Tibial artery (tissue), 4 donors: ENCODE measurements around the gene HS6ST2.

Experiments used
- DNase-seq, 2 donors: peaks; one replicate each; pipeline ENCODE4 v3.0.0-alpha.2; 2019
- H3K27ac ChIP-seq, 2 donors: fragments of 200-600 bp; sonication (generic) in 1 of 2; 1 replicate in 1 of 2; 2 replicates in 1 of 2; pipeline ENCODE4 v1.5.1; 2018 to 2019; ENCODE audit warnings: mild to moderate bottlenecking in 1 of 2
- H3K27me3 ChIP-seq, 2 donors: fragments of 200-600 bp; sonication (generic) in 1 of 2; one replicate each; pipeline versions ENCODE4 v1.5.1 to v1.6.0; 2016 to 2019
- H3K36me3 ChIP-seq, 3 donors: fragments of 200-600 bp; sonication (generic) in 2 of 3; one replicate each; pipeline ENCODE4 v1.5.1; 2016 to 2019; ENCODE audit warnings: mild to moderate bottlenecking in 2 of 3
- H3K4me1 ChIP-seq, 4 donors: fragments of 200-600 bp; sonication (generic) in 2 of 4; 1 replicate in 3 of 4; 2 replicates in 1 of 4; pipeline ENCODE4 v1.5.1; 2016 to 2019
- H3K4me3 ChIP-seq, 2 donors: fragments of 200-600 bp; sonication (generic) in 1 of 2; 1 replicate in 1 of 2; 2 replicates in 1 of 2; pipeline ENCODE4 v1.5.1; 2018 to 2019; ENCODE audit warnings: mild to moderate bottlenecking in 2 of 2
- H3K9me3 ChIP-seq, 3 donors: fragments of 200-600 bp; sonication (generic) in 1 of 3; one replicate each; pipeline ENCODE4 v1.5.1; 2016 to 2019
- CTCF ChIP-seq, 2 experiments: fragments of 200-600 bp in 1 of 2; fragments of 450-650 bp in 1 of 2; IDR thresholded peaks; one replicate each; pipeline ENCODE4 v1.5.1; 2017 to 2019; ENCODE audit warnings: antibody characterized with exemption in 2 of 2, mild to moderate bottlenecking in 1 of 2, moderate library complexity in 1 of 2
- intact Hi-C: fragments of 100-400 bp; cut with DNase I; formaldehyde crosslinking; loops from one replicate; pipeline ENCODE4 v1.15.0; 2023; ENCODE audit warnings: low total_unique reads

HS6ST2 gene

GRCh38 chrX:132837967-132838366 lies 120.5 kb downstream of the HS6ST2 start:
- Histone ChIP-seq H3K27ac (no peak overlapping the region), H3K4me3 (no peak overlapping the region), H3K36me3 (no peaks in the 10 kb centered on the region), H3K9me3 (no peaks in the 10 kb centered on the region), H3K27me3 (no peaks in the 10 kb centered on the region), H3K4me1 (no peaks in the 10 kb centered on the region)
- DNase-seq, result no peak
- TF ChIP-seq CTCF (IDR thresholded peaks at IDR 0.05), result no peak
- intact Hi-C loops, result no loop called here

GRCh38 chrX:132837126-132837525 lies 121.3 kb downstream of the HS6ST2 start:
- no peak for DNase-seq
- intact Hi-C loops, result no loop called here
- Histone ChIP-seq H3K27ac (no peak overlapping the region), H3K36me3 (no peaks in the 10 kb centered on the region), H3K4me1 (no peaks in the 10 kb centered on the region), H3K27me3 (no peaks in the 10 kb centered on the region), H3K9me3 (no peaks in the 10 kb centered on the region), H3K4me3 (no peak overlapping the region)
- no peak for TF ChIP-seq CTCF (IDR thresholded peaks at IDR 0.05)

- Histone ChIP-seq H3K4me3 (no peak overlapping the region), H3K4me1 (no peaks in the 10 kb centered on the region), H3K36me3 (no peaks in the 10 kb centered on the region), H3K27ac (no peak overlapping the region), H3K27me3 (no peaks in the 10 kb centered on the region), H3K9me3 (no peaks in the 10 kb centered on the region)
- intact Hi-C loops, result no loop called here
- DNase-seq, result no peak
- no peak for TF ChIP-seq CTCF (IDR thresholded peaks at IDR 0.05)
Observed at GRCh38 chrX:132836471-132836870, 122.0 kb downstream of the HS6ST2 start.

- H3K36me3 ChIP-seq, result no peaks in the 10 kb centered on the region
- no peak for TF ChIP-seq CTCF (IDR thresholded peaks at IDR 0.05)
- no peak overlapping the region for H3K4me3 ChIP-seq
- no peaks in the 10 kb centered on the region for H3K4me1 ChIP-seq
- intact Hi-C loops, result no loop called here
- DNase-seq, result no peak
- no peaks in the 10 kb centered on the region for H3K27me3 ChIP-seq
- H3K9me3 ChIP-seq, result no peaks in the 10 kb centered on the region
- no peak overlapping the region for H3K27ac ChIP-seq
Observed at GRCh38 chrX:132834741-132835140, 123.7 kb downstream of the HS6ST2 start.

GRCh38 chrX:132834109-132834508 lies 124.3 kb downstream of the HS6ST2 start:
- no peak for TF ChIP-seq CTCF (IDR thresholded peaks at IDR 0.05)
- Histone ChIP-seq H3K4me1 (no peaks in the 10 kb centered on the region), H3K36me3 (no peaks in the 10 kb centered on the region), H3K4me3 (no peak overlapping the region), H3K27ac (no peak overlapping the region), H3K27me3 (no peaks in the 10 kb centered on the region), H3K9me3 (no peaks in the 10 kb centered on the region)
- DNase-seq, result no peak
- intact Hi-C loops, result no loop called here

GRCh38 chrX:132833373-132833772 lies 125.1 kb downstream of the HS6ST2 start:
- H3K4me3 ChIP-seq, result no peak overlapping the region
- no peak for TF ChIP-seq CTCF (IDR thresholded peaks at IDR 0.05)
- H3K27me3 ChIP-seq, result no peaks in the 10 kb centered on the region
- no peaks in the 10 kb centered on the region for H3K9me3 ChIP-seq
- H3K4me1 ChIP-seq, result no peaks in the 10 kb centered on the region
- no peaks in the 10 kb centered on the region for H3K36me3 ChIP-seq
- intact Hi-C loops, result no loop called here
- no peak for DNase-seq
- no peak overlapping the region for H3K27ac ChIP-seq
